ENCODE data around the gene NOX3. TPM values are rescaled to one million over a fixed set of nuclear protein-coding genes. Genes with fewer than 3 reads are reported as not detected.

The NOX3 gene
- total RNA-seq, 1 donor from 2014 or later, result not detected

- no peak for DNase-seq (ENCODE audit: extremely low read depth, low read depth, low spot score)
Observed at GRCh38 chr6:155404937-155405336, 50.7 kb downstream of the NOX3 start.

- no peak for DNase-seq (ENCODE audit: extremely low read depth, low read depth, low spot score)
Observed at GRCh38 chr6:155402656-155403304, 52.9 kb downstream of the NOX3 start.

- DNase-seq (ENCODE audit: extremely low read depth, low read depth, low spot score), result no peak
Observed at GRCh38 chr6:155400654-155400965, 55.0 kb downstream of the NOX3 start.

GRCh38 chr6:155399745-155400653 lies 55.6 kb downstream of the NOX3 start:
- no peak for DNase-seq (ENCODE audit: extremely low read depth, low read depth, low spot score)

DNA sequence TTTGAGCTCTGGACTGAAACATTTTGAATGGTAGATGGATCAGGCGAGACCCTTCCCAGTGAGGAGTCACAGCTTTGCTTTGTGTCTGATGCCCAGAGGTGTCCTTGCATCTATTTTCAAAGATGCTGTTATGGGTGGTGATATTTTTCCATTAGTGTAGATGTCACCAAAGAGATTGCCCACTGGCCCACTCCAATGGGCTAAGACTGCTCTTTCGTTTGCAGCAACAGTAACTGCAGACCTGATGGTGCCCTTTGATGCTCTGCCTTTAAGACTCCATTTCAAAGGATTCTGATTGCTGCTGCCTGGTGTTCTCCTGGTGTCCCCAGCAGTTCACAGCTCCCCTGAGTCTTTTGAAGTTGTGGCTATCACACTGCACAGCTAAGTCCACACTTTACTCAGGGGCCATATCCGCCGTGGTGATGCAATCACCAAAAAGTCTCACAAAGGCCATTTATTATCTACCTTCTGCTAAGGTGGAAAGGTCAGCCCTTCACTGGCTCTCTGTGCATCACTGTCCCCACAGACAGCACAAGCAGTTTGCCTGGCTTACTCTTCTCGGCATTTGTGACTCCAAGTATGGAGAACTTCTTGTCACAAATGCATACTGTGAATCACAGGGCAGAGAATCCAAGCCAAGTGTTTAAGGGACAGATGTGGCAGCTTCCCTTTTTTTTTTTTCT lies 56.4 kb downstream of the NOX3 start:
- DNase-seq (ENCODE audit: extremely low read depth, low read depth, low spot score), result no peak

DNA sequence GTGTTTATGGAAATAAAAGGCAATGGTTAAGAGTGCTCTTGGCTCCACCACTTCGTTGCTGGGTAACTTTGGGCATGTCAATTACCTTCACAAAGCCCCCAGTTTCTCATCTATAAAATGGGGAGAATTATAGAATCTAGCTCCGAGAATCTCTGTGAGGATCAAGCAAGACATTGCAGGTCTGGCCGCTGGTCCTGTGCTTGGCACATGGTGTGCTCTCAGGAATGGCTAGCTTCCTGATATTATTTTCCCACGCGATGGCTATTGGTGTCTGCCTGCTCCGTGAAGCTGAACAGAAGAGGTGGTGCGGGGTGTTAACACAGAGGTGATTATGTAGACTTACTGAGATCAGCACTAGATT lies 57.0 kb downstream of the NOX3 start:
- DNase-seq (ENCODE audit: extremely low read depth, low read depth, low spot score), result no peak

DNA sequence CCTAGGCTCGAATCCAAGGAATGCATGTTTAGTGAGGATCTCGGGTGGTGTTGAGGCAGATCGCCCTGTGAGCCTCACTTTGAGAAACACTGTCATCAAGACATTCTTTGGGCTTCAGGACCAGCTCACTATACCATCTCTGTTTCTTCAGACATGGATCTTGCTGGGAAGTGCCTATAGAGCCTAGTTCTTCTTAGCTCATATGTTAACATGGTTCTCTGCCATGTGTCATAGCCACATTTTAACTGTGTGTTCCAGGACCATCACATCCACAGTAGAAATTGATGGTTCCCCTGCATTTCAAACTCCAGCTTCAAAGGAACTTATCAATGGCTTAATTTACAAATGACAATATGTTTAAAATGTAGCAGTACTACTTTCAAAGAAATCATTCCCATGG lies 57.4 kb downstream of the NOX3 start:
- DNase-seq (ENCODE audit: extremely low read depth, low read depth, low spot score), result no peak

DNA sequence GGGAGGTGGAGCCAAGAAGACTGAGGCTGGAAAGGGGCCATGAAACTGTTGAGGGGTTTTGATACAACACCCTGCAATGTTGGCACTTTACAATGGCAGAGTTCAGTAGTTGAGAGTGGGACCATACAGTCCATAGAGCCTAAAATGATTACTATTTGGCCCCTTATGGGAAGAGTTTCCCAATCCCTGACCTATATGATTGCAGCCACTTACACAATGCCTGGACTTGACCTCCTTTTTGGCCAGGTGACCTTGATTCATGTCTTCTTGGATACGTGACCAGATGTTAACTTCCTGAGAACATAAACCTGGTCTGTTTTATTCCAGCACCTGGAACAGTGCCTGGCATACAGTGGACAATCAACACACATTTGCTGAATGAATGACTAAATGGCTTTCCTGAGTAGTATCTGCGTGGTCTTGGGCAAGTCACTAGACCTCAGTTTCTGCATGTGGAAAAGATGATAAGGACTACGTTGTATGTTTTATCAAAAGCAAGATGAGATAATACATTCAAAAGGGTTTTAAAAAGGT lies 58.4 kb downstream of the NOX3 start:
- no peak for DNase-seq (ENCODE audit: extremely low read depth, low read depth, low spot score)

DNA sequence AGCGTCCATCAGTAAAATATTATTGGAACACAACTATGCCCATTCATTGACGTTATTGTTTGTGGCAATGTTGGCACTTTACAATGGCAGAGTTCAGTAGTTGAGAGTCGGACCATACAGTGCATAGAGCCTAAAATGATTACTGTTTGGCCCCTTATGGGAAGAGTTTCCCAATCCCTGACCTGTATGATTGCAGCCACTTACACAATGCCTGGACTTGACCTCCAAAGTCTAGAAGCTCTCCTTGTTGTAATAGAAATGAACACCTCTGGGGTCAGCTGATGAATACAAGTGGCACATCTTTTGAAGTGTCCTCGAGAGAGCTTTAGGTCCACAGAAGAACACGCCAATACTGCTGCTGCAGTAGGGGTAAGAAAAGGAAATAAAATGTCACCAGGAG lies 59.0 kb downstream of the NOX3 start:
- DNase-seq (ENCODE audit: extremely low read depth, low read depth, low spot score), result no peak

DNA sequence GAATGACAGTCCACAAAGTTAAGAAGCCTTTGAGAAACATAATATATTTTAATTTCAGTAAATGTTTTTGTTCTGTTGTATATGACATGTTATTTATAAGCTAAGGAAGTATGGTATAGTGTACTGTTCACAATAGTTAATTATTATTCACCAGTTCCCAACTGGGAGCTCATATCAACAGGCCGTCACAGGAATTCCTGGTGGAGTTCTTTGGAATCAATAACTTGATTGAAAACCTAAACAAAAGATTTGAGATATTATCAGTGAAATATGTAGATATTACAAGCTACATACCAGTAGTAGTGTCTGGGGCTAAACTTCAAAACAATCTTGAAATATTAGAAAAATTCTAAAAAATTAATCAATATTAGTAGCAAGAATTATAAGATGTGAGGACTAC lies 60.3 kb downstream of the NOX3 start:
- DNase-seq (ENCODE audit: extremely low read depth, low read depth, low spot score), result no peak

GRCh38 chr6:155389130-155389529 lies 66.5 kb downstream of the NOX3 start:
- no peak for DNase-seq (ENCODE audit: extremely low read depth, low read depth, low spot score)

- DNase-seq (ENCODE audit: extremely low read depth, low read depth, low spot score), result no peak
Observed at GRCh38 chr6:155388591-155388990, 67.0 kb downstream of the NOX3 start.

GRCh38 chr6:155387481-155387880 lies 68.2 kb downstream of the NOX3 start:
- no peak for DNase-seq (ENCODE audit: extremely low read depth, low read depth, low spot score)

DNA sequence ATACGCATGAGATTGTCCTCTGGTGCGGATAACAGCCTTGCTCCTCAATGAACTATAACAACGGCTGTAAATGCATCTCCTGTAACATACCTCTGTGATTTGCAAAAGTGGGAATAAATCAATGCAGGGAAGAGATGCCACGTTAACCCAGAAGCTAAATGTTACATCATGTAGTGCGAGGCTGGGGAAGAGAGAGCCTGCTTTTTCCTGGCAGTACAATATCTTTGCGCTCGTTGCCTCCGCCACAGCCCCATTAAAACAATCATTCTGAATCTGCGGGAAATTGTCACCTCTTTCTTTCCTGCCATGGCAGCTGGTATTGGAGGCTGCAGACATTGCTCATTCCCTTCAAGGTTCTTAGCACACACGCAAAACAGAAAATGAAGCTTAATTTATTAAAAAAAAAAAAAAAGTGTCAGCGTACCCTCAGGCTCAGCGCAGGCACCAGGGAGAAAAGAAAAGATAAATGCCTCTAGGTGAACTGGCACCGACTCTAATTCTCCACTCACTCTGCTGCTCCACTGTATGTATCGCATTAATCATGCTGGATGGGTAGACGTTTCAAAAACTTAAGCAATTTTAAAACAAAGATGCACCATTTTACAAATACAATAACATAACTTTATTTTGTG lies 71.2 kb downstream of the NOX3 start:
- no peak for DNase-seq (ENCODE audit: extremely low read depth, low read depth, low spot score)

GRCh38 chr6:155383913-155384312 lies 71.7 kb downstream of the NOX3 start:
- no peak for DNase-seq (ENCODE audit: extremely low read depth, low read depth, low spot score)

DNA sequence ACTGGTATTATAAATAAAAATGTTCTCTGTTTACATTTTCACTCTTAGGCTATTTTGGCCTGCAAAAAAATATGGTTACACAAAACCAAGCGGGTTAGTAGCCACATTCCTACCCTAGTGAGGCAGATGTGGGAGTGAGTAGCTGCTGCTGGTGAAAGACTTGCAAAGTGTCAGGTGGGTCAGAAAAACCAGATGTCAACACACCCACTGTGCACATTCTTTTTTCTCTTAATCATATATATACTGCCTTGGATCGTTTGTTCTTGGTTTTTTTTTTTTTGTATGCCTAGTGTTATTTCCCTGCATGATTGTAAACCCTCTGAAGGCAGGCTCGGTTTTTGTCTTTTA lies 73.3 kb downstream of the NOX3 start:
- DNase-seq (ENCODE audit: extremely low read depth, low read depth, low spot score), result no peak

DNA sequence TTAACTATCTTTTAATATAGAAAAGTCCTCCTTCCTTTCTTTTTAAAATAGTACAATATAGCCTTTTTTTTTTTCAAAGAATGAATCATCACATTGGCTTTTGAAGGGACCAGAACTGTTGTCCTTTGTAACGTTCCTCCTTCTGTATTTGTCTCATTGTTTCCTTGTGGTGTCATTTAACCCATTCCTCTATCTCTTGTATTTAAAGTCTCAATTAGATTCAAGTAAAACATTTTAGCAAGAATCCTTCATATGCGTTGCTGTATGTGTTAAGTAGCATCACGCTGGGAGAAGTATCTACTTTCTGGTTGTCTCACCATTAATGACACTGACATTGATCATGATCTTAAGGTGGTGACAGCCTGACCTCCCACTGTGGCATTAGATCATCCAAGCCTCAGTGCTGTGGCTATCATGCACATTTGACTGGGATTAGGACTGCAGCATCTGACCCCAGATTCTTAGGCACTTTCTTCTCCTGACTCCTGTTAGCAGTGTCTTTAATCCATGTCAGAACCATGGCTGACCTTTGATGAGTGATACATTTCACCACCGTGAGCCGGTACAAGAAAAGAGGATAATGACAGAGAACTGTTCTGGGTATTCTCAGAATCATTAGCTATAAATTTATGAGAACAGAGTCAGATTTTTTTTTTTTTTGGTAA lies 73.8 kb downstream of the NOX3 start:
- no peak for DNase-seq (ENCODE audit: extremely low read depth, low read depth, low spot score)

DNA sequence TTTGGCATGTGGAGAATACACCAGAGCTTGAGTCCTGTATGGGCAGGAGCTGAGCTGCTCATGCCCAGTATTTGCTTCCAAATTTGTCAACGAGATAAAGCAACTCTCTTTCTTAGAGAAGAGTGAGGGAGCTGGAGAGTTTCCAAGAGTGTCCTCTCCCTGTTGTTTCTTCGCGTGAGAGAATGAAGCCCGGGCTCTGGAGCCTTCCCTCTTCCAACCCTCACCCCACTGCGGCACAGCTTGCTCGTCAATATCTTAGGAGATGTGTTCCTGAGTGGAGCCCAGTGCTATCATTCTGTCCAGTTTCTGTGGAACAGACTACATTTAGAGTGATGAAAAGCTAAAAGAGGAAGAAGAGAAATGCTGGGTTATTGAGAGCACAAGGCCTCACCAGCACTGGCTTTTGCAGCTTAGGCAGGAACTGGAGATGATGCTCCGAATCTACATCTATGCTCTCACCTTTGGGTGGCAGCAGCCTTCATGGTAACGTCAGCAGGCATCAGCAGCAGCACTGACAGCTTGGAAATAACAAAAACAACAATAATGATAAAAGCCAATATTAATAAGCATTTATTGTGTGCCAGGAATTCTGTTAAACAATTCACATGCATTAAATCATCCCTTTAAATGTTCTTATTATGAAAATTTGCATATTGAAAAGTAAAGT lies 74.8 kb downstream of the NOX3 start:
- DNase-seq (ENCODE audit: extremely low read depth, low read depth, low spot score), result no peak

DNA sequence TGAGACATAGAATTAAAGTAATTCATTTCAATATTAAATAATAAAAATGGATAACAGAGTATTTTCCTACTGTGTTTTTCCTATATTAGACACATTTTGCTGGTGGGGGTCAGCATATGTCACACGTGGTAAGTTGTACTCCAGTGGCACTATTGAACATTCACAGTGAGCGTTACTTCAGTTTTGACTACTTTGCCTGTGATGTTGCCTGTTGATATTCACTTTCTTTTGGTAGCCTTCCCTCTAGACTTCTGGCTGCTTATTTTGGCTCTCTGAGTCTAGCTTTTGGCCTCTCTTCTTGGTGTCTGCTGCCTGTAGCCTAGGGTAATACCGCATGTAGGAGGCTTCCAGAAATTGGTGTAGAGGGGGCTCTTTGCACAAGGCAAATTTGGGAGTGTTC lies 76.9 kb downstream of the NOX3 start:
- DNase-seq (ENCODE audit: extremely low read depth, low read depth, low spot score), result no peak

GRCh38 chr6:155378276-155378675 lies 77.4 kb downstream of the NOX3 start:
- no peak for DNase-seq (ENCODE audit: extremely low read depth, low read depth, low spot score)

Data from glomerular endothelial cell (primary cell).